Mucosa of descending colon (tissue), 3 donors: ENCODE data around the gene DEFB119. TPM values are rescaled to one million over a fixed set of nuclear protein-coding genes. Genes with fewer than 3 reads are reported as not detected.
"Not testable (repeated sequence)": the region's sequence is repeated elsewhere in the genome, so short reads cannot be mapped to it uniquely, and the experiment has no call there.

Experiments used
- ATAC-seq: fragments of 200-7000 bp; cut with Tn5 transposase; one replicate; pipeline ENCODE4 v1.9.1; 2020; ENCODE audit warnings: mild to moderate bottlenecking, moderate library complexity
- DNase-seq, 3 donors: peaks; one replicate each; pipeline ENCODE4 v3.0.0-alpha.2; 2020
- H3K36me3 ChIP-seq: fragments of 200-600 bp; one replicate; pipeline ENCODE4 v1.8.0; 2021; ENCODE audit warnings: low read depth, mild to moderate bottlenecking
- H3K4me1 ChIP-seq: fragments of 200-600 bp; one replicate; pipeline ENCODE4 v1.8.0; 2021; ENCODE audit warnings: low read depth, mild to moderate bottlenecking
- H3K4me3 ChIP-seq: fragments of 200-600 bp; one replicate; pipeline ENCODE4 v1.8.0; 2021; ENCODE audit warnings: mild to moderate bottlenecking
- H3K9me3 ChIP-seq: fragments of 200-600 bp; one replicate; pipeline ENCODE4 v1.8.0; 2021; ENCODE audit warnings: mild to moderate bottlenecking
- CTCF ChIP-seq: fragments of 200-600 bp; IDR thresholded peaks from one replicate; pipeline ENCODE4 v1.8.0; 2022; ENCODE audit warnings: antibody characterized with exemption, mild to moderate bottlenecking
- intact Hi-C, 2 donors: fragments of 100-400 bp; cut with DNase I in 1 of 2; cut with micrococcal nuclease in 1 of 2; formaldehyde crosslinking; loops; one replicate each; pipeline versions ENCODE4 v1.11.0 to v1.11.1; 2022; cut with DNase I, micrococcal nuclease
- total RNA-seq, 3 donors: library from RNA; stranded (reverse); fragmentation: NEBNext Ultra II Directional in 2 of 3; extraction: Animal tissue kit (Norgen Biotek cat#: 25700) in 2 of 3; gene quantifications; one replicate each; pipeline versions ENCODE4 v1.2.1 to v1.2.4, GENCODE V29; 2021 to 2023
- donor health status: DM: no; HTN: no; CAD: no; lungs with moderate emphysema.
- donor health status: DM: no; HTN: no; CAD: no.
- donor health status: DM: no; HTN: yes; CAD: no.

DEFB119 gene
- total RNA-seq, 3 donors from 2014 or later = not detected

GRCh38 chr20:31392836-31393235 is 2.4 kb upstream of the DEFB119 start:
- H3K4me3 ChIP-seq = no peak overlapping the region
- intact Hi-C loops = no loop called here
- ATAC-seq (no peak), DNase-seq (no peak)
- no peak for TF ChIP-seq CTCF
- no peaks in the 10 kb centered on the region for H3K9me3 ChIP-seq
- no peaks in the 10 kb centered on the region for H3K36me3 ChIP-seq
- no peaks in the 10 kb centered on the region for H3K4me1 ChIP-seq

GRCh38 chr20:31374346-31374745 is 16.0 kb downstream of the DEFB119 start:
- no peak for TF ChIP-seq CTCF
- DNase-seq (no peak), ATAC-seq (no peak)
- Histone ChIP-seq H3K4me3 (no peak overlapping the region), H3K4me1 (no peaks in the 10 kb centered on the region), H3K36me3 (no peaks in the 10 kb centered on the region), H3K9me3 (peaks cover 21% of the 10 kb centered on the region)
- intact Hi-C loops = no loop called here

GRCh38 chr20:31368301-31368700 is 22.1 kb downstream of the DEFB119 start, which contains the start of gene DEFB118:
TSS of gene DEFB118 (plus strand) at chr20:31368601. CDS start at chr20:31368651, 50 bp downstream.
- intact Hi-C loops = no loop called here
- no peak within 1 kb of the TSS for H3K4me3 ChIP-seq
- no peak for DNase-seq
- TF ChIP-seq CTCF = no peak
- ATAC-seq = no peak
- peaks cover 24% of the 10 kb centered on the region for H3K9me3 ChIP-seq
- H3K36me3 ChIP-seq = no peaks in the 10 kb centered on the region
- no peaks in the 10 kb centered on the region for H3K4me1 ChIP-seq

- peaks cover 26% of the 10 kb centered on the region for H3K9me3 ChIP-seq
- ATAC-seq, H3K4me1 ChIP-seq, intact Hi-C loops, H3K36me3 ChIP-seq, H3K4me3 ChIP-seq, DNase-seq: not testable (repeated sequence)
Observed at GRCh38 chr20:31364272-31364671, 26.1 kb downstream of the DEFB119 start.

- no peak for TF ChIP-seq CTCF
- intact Hi-C loops = no loop called here
- H3K4me3 ChIP-seq = no peak overlapping the region
- no peak for ATAC-seq
- H3K36me3 ChIP-seq = no peaks in the 10 kb centered on the region
- no peaks in the 10 kb centered on the region for H3K4me1 ChIP-seq
- DNase-seq = no peak
- H3K9me3 ChIP-seq = peaks cover 26% of the 10 kb centered on the region
Observed at GRCh38 chr20:31363295-31363694, 27.1 kb downstream of the DEFB119 start.

- intact Hi-C loops = no loop called here
- DNase-seq = no peak
- Histone ChIP-seq H3K9me3 (peaks cover 23% of the 10 kb centered on the region), H3K4me3 (no peak overlapping the region), H3K4me1 (no peaks in the 10 kb centered on the region), H3K36me3 (no peaks in the 10 kb centered on the region)
- ATAC-seq = no peak
- no peak for TF ChIP-seq CTCF
Observed at GRCh38 chr20:31355981-31356380, 34.4 kb downstream of the DEFB119 start.
